Tibial nerve (tissue), 4 donors: ENCODE data around the gene NAIP. TPM values are rescaled to one million over a fixed set of nuclear protein-coding genes. Genes with fewer than 3 reads are reported as not detected.
"Not testable (repeated sequence)": the region's sequence is repeated elsewhere in the genome, so short reads cannot be mapped to it uniquely, and the experiment has no call there.

ENCODE experiments used
- DNase-seq, 2 donors: peaks; one replicate each; pipeline ENCODE4 v3.0.0-alpha.2; 2019; ENCODE audit warnings: low spot score in 2 of 2
- H3K27ac ChIP-seq, 4 donors: fragments of 200-600 bp; sonication (generic) in 3 of 4; one replicate each; pipeline ENCODE4 v1.5.1; 2017 to 2019; ENCODE audit warnings: mild to moderate bottlenecking in 1 of 4
- H3K27me3 ChIP-seq, 2 donors: fragments of 200-600 bp; sonication (generic) in 1 of 2; one replicate each; pipeline versions ENCODE4 v1.5.1 to v1.6.0; 2017 to 2019
- H3K36me3 ChIP-seq, 3 donors: fragments of 200-600 bp; sonication (generic); one replicate each; pipeline ENCODE4 v1.5.1; 2018 to 2019
- H3K4me1 ChIP-seq, 4 donors: fragments of 200-600 bp; sonication (generic) in 3 of 4; one replicate each; pipeline ENCODE4 v1.5.1; 2017 to 2019
- H3K4me3 ChIP-seq, 4 donors: fragments of 200-600 bp; sonication (generic) in 3 of 4; one replicate each; pipeline ENCODE4 v1.5.1; 2017 to 2019; ENCODE audit warnings: mild to moderate bottlenecking in 1 of 4, moderate library complexity in 1 of 4
- H3K9me3 ChIP-seq, 4 donors: fragments of 200-600 bp; sonication (generic) in 3 of 4; one replicate each; pipeline ENCODE4 v1.5.1; 2017 to 2019
- WGBS, 2 donors: methylation state at CpG; one replicate each; pipeline ENCODE4 v1.1.5; 2018; 5-methylcytosine and 5-hydroxymethylcytosine counted together
- total RNA-seq, 4 donors: library from RNA; depleted of rRNA; stranded (reverse); fragments of >200 nt; gene quantifications; one replicate each; pipeline ENCODE4 v1.1.0, GENCODE V29; 2016

NAIP gene, protein sequence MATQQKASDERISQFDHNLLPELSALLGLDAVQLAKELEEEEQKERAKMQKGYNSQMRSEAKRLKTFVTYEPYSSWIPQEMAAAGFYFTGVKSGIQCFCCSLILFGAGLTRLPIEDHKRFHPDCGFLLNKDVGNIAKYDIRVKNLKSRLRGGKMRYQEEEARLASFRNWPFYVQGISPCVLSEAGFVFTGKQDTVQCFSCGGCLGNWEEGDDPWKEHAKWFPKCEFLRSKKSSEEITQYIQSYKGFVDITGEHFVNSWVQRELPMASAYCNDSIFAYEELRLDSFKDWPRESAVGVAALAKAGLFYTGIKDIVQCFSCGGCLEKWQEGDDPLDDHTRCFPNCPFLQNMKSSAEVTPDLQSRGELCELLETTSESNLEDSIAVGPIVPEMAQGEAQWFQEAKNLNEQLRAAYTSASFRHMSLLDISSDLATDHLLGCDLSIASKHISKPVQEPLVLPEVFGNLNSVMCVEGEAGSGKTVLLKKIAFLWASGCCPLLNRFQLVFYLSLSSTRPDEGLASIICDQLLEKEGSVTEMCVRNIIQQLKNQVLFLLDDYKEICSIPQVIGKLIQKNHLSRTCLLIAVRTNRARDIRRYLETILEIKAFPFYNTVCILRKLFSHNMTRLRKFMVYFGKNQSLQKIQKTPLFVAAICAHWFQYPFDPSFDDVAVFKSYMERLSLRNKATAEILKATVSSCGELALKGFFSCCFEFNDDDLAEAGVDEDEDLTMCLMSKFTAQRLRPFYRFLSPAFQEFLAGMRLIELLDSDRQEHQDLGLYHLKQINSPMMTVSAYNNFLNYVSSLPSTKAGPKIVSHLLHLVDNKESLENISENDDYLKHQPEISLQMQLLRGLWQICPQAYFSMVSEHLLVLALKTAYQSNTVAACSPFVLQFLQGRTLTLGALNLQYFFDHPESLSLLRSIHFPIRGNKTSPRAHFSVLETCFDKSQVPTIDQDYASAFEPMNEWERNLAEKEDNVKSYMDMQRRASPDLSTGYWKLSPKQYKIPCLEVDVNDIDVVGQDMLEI (N-terminal part only)
- 10 to 100 TPM; 29.6 to 42.0 (median 35.5) TPM for total RNA-seq

DNA sequence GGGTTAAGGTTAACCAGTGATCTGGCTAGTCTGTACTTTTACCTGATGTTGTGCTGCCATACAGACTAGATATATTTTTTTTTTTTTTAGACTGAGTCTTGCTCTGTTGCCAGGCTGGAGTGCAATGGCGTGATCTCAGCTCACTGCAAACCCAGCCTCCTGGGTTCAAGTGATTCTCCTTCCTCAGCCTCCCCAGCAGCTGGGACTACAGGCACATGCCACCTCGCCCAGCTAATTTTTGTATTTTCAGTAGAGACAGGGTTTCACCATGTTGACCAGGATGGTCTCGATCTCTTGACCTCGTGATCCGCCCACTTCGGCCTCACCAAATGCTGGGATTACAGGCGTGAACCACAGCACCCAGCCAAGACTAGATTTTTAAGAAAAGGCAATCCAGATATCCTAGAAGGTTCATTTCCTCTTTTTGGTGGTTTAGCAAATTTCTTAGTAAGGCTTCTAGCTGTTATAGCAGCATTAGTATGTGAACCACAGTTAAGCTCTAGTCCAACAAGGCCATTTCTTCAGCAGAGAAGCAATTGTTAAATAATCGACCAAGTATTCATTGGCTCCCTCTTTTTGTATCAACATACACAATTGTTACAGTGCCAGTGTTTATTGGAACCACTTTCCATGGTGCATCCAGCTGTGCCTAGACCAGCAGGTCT is at the start of gene NAIP:
Gene NAIP, minus strand, starts transcription at position 51 of the 665 bp plus-strand sequence. CDS start 12,424 bp downstream, outside the sequence.
- DNase-seq, H3K4me1 ChIP-seq, H3K36me3 ChIP-seq, H3K27ac ChIP-seq, H3K27me3 ChIP-seq, H3K4me3 ChIP-seq, H3K9me3 ChIP-seq: not testable (repeated sequence)
- 94% methylated on average over 2 of the region's 8 CpGs; no CpG with 5 or more reads in 1 of the 2 donors for WGBS, 2 donors

DNA sequence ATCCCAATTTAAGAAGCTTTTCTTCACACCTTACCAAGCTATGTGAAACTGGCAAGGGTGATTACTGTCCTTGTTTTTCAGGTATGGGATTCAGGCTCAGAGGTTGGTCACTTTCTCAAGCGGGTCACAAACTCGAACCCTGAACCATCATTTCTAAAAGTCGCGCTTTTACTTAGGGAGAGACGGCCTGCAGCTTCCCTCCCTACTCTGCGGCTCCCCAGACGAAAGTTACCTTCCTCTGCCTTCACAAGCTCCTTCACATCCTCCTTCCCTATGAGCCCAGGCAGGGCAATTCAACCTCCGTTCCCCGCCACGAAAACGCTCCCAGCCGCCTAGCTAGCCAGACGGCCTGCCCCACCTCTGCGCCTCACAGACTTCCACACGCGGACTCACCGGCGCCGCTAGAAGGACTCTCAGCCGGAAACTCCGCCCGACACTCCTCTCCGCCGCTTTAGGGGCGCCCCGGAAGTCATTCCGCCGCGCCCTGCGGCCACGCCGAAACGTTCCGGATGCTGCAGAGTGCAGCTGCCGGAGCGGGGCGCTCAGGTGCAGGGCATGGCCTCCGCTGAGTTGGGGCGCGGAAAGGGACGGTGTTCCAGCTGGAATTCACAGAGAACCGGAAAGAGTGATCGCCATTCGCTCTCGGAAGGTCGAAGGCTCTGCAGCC is 42.3 kb upstream of the NAIP start, which contains the start of gene GTF2H2:
Gene GTF2H2, minus strand, starts transcription at position 415 of the 667 bp plus-strand sequence. CDS start 4,913 bp downstream, outside the sequence.
- whole genome bisulfite sequencing, 2 donors: no CpG with 5 or more reads among the region's 46 CpGs
- not testable (repeated sequence) for H3K36me3 ChIP-seq, H3K9me3 ChIP-seq, H3K27me3 ChIP-seq, DNase-seq, H3K4me3 ChIP-seq, H3K4me1 ChIP-seq, H3K27ac ChIP-seq

DNA sequence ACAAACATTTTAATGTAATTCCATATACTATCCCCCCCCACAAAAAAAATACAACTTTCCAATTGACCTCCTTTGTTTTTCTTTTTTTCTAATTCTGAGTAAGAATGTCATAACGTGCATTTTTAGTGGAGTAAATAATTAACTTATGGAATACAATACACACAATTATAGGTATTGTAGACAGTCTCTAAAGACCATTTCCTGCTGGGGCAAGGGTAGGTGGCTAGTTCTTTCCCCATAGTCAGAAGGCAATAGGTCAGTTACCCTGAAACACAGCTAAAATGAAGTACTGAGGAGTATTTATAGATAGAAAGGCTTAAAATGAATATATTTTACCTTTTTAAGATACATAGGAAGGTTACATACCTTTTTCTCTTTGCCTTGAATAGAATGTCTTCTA is 36.2 kb upstream of the NAIP start:
- not testable (repeated sequence) for H3K27ac ChIP-seq

DNA sequence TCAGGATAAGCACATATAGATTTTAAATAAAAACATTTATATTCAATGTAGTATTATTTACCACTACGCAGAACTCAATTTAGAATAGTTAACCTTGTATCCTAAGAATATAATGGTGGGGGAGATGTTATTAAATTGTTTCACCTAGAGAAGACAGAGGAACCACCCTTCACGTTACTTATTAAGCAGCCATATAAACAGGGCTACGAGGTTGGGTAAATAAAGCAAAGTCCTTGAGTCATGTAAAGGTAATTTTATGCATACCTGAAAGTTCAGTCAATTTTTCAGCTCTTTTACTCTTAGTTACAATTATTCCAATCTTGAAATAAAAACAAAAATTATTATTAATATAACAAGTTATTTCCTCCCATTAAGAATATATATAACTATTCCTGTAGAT is 34.3 kb upstream of the NAIP start:
- H3K9me3 ChIP-seq, H3K27me3 ChIP-seq, DNase-seq, H3K4me3 ChIP-seq, H3K27ac ChIP-seq, H3K36me3 ChIP-seq, H3K4me1 ChIP-seq: not testable (repeated sequence)
- no CpG with 5 or more reads among the region's 3 CpGs for WGBS, 2 donors

More for the DNA sequence above, 36.2 kb upstream of the NAIP start:
- not testable (repeated sequence) for DNase-seq, H3K4me1 ChIP-seq, H3K4me3 ChIP-seq, H3K27me3 ChIP-seq, H3K9me3 ChIP-seq, H3K36me3 ChIP-seq
- 71% methylated on average over 1 of the region's 1 CpG; no CpG with 5 or more reads in 1 of the 2 donors for WGBS, 2 donors

DNA sequence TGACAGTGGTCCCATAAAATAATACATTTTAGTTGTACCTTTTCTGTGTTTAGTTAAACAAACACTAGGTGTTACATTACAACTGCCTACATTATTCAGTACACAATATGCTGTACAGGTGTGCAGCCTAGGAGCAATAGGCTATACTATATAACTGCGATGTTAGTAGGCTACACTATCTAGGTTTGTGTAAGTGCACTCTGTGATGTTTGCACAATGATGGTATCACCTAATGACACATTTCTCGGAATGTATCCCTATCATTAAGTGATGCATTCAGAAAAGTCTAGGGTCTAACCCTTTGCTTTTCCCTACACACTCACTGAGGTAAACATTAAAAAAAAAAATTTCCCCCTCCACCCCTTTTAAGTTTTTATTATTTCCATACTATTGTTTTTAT is 19.7 kb upstream of the NAIP start:
- H3K27ac ChIP-seq: not testable (repeated sequence)

DNA sequence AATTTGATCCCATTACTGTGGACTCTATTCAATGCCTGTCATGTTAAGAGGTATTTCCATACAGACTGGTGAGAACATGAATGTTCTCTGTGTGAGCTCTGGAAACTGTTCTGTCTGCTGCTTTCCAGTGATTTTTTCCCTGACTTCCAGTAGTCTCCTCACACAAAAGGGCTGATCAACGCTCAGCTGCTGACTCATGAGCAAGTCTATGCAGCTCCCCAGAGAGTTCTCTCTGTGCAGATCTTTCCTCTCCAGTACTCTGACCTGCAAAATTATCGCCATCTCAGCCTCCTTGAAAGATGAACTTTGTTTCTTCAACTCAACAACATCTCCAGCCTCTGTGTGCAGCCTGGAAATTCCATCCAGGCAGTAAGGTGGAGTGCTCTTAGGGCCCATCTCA is 19.0 kb upstream of the NAIP start:
- H3K36me3 ChIP-seq, H3K27ac ChIP-seq, DNase-seq, H3K27me3 ChIP-seq, H3K4me3 ChIP-seq, H3K4me1 ChIP-seq, H3K9me3 ChIP-seq: not testable (repeated sequence)
- WGBS, 2 donors: no CpG with 5 or more reads among the region's 2 CpGs

More for the DNA sequence above, 19.7 kb upstream of the NAIP start:
- DNase-seq, H3K9me3 ChIP-seq, H3K4me1 ChIP-seq, H3K27me3 ChIP-seq, H3K36me3 ChIP-seq, H3K4me3 ChIP-seq: not testable (repeated sequence)
- 100% methylated on average over 1 of the region's 2 CpGs for WGBS, 2 donors

DNA sequence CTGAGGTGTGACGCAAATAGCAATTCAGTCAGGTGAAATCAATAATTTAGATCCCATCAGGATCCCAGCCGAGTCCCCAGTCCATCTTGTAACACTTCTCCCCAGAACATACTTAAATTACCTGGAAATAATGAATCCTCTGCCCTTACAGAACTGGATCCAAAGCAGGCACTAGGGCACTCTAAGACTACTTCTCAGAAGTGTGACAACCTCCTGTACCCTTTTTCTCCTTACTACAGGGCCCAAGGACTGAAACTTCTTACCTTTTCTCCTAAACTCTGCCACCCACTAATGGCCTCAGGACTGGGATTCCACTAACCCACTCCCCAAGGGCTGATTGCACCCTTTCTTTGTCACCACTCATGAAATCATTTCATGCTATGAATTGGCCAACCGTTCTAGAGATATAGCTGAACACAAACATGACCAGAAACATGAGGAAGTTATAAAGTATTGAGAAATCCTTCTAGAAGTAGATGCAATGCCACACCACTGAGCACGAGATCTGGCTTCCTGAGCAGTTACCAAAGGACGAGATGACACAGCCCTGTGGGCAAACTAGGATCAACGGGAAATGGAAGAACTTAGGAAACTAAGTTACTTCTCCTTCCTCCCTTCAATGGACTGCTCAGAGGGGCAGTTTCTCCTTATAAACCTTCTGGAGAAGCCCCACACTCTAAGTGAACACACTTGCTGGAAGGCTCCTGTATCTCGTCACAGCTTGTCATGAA is 6.1 kb upstream of the NAIP start:
- not testable (repeated sequence) for H3K9me3 ChIP-seq, H3K27ac ChIP-seq, H3K36me3 ChIP-seq, H3K4me3 ChIP-seq, H3K4me1 ChIP-seq, DNase-seq, H3K27me3 ChIP-seq
- no CpG with 5 or more reads among the region's 7 CpGs for WGBS, 2 donors

DNA sequence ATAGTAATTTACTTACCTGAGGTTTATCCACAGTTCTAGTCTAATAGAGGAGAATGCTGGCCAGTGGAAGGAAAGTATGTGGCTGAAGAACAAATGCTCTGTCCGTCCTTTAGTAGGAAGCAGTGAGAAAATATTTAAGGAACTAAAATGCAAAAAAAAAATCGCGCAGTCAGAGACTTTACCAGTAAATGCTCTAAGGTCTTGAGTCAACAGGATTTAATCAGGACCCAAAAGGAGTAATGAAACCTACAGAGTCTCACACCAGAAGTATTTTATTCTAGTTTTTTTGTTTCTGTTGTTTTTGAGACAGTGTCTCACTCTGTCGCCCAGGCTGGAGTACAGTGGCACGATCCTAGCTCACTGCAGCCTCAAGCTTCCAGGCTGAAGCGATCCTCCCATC is 4.5 kb downstream of the NAIP start:
- not testable (repeated sequence) for H3K4me1 ChIP-seq, H3K27ac ChIP-seq, H3K27me3 ChIP-seq, H3K9me3 ChIP-seq, H3K4me3 ChIP-seq, DNase-seq, H3K36me3 ChIP-seq
- no CpG with 5 or more reads among the region's 6 CpGs for WGBS, 2 donors

DNA sequence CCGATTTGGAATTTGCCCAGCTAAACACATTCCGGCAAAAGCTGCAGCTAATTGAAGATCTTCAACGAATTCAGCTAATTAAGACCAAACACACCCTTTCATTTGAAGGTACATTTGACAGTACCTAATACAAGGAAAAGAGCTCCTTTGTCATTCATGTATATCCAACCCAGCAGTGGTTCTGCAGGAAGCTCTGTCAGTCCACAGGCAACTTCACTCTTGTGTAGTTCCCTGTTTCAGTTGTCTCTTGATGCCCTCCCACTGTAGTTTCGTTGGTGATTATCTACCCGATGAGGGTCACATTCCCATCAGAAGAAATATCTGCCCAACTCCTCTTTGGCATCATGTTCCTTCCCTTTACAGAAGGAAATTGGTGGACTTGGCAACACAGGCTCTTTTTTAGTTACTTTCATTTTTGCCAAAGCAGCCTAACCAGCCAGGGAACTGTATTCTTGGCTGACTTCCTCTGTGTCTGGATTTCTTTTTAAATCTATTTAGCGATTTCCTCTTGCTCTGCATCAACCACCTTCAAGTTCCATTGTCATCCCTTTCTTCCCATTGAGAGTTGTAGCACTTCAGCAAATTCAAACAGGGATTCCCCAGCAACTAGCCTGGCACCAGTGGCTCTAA is 6.6 kb downstream of the NAIP start:
- not testable (repeated sequence) for H3K4me3 ChIP-seq, H3K27me3 ChIP-seq, H3K36me3 ChIP-seq, H3K27ac ChIP-seq, H3K4me1 ChIP-seq, H3K9me3 ChIP-seq, DNase-seq
- WGBS, 2 donors: no CpG with 5 or more reads among the region's 6 CpGs
